GM04503 (cell line): ENCODE data around the gene UMOD.

ENCODE experiments used
- DNase-seq: peaks from one replicate; pipeline ENCODE4 v3.0.0-alpha.2; 2012; ENCODE audit warnings: low read depth

UMOD gene

GRCh38 chr16:20300312-20301097 lies 52.0 kb downstream of the UMOD start:
- DNase-seq: no peak

- DNase-seq: no peak
These were observed 54.1 kb downstream of the UMOD start for GRCh38 chr16:20298452-20298851.

GRCh38 chr16:20291208-20292206 lies 61.0 kb downstream of the UMOD start:
- DNase-seq: no peak

- DNase-seq: no peak
These were observed 62.9 kb downstream of the UMOD start for GRCh38 chr16:20289571-20289970.

GRCh38 chr16:20285993-20286499 lies 66.5 kb downstream of the UMOD start:
- DNase-seq: no peak
